CD4-positive, alpha-beta T cell treated with Interleukin-4 for 1 hour (primary cell): ENCODE results near the gene OR2V2.

Experiments used
- DNase-seq, 2 donors: peaks; one replicate each; pipeline ENCODE4 v3.0.0-alpha.2; 2020 to 2022

Gene OR2V2

DNA sequence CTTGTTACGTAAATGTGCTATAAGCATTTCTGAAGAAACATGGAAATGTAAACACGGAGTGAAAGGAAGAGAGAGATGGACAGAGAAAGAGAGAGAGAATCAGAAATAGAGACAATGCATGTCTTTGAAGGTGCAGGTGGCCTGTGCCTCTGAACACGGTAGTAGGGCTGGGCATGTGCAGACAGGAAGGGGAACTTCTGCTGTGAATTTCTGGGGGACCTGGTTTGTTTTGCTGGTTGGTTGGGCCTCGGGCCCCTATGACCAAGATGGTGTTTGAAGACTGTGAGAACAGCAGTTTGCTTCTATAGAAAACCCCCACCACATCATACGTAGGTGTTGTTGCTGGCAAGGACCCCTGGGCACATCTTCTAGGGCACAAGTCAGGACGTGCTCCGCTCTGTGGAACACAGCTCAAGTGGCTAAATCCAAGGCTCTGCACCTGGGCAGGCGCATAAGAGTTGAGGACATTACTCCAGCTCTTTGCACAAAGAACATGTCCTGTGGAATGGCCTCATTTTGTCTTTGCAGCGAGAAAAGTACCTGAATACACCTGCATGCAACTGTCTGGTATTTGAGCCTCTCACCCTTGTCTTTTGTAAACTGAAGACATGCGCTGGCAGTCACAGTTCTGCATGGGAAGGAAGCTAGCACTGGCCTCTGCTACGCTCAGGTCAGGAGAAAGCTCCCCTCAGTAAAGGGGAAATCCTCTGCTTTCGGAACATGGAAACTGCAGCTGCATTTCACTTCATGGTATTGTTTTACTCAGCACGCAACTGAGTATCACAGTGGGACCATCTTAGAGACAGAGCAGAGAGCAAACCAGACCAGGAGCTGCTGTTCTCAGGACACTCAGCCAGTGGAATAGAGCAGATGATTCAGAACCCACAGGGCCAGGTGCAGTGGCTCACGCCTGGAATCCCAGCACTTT lies 2.7 kb downstream of the OR2V2 start:
- DNase-seq = no peak

DNA sequence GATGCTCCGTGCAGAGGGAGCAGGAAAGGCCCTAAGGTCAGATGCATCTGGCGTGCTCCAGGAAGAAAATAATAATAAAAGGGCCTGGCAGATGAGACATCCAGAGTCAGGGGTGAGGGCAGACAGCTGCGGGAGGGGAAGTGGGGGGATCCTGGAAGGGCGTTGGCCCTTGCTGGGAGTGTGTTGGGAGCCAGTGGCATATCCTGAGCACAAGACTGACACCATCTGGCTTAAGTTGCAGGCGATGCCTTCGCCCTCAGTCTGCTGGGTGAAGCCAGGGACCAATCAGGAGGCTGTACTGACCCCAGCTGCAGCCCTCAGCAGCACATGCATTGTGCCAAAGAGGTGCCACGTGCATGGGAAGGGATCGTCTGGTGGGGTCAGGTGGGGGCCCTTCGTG lies 3.8 kb downstream of the OR2V2 start:
- no peak for DNase-seq

DNA sequence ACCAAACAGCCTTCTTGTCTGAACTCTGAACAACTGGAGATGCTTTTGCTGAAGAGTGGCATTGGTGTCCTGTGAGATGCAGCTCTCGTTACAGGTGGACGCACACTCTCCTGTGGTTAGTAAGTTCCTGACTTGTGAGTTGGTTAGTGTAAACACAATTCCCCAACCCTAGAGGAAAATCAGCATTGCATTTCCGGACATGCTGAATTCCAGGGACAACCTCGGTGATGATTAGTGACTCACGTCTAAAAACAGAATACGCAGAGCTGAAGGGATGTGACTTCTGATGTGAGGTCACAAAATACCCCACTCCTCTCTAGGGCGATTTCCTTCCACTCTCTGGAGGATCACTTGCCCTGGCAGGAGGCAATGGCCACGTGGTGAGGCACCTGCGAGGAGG lies 5.0 kb downstream of the OR2V2 start:
- no peak for DNase-seq

DNA sequence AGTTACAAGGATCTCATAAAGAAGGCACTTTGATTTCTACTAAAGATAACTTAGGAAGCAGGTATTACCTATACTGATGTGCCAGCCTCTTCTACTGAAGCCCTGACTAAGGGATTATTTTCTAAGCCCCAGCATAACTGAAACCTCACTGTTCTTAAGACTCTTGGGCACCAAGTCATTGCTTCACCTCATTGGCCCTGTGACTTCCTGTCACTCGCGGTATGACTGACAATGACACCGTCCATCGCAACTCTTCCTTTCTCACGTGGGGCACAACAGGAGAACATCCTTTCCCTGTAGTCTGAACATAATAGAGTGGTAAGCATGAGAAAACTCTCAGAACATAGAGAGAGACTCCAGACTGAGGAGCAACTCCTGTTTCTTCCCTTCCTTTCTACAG lies 6.4 kb downstream of the OR2V2 start:
- no peak for DNase-seq

DNA sequence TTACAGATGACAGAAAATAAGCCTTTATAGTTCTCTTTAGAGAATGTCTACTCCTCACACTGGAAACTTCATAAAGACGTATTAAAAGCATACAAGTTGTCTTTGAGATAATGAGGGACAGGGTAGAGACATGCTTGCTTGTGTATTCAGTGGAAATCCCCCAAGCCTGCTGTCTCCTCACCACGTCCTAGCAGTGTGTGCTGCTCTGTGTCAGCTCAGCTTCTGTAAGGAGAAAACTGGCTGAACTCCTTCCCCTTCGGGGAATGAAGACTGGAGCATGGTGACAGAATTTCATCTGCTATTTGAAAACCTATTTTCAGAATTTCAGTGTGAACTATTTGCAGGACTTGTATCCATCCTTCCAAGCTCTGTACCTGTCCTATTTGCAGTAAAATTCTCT lies 9.4 kb downstream of the OR2V2 start:
- DNase-seq = no peak

DNA sequence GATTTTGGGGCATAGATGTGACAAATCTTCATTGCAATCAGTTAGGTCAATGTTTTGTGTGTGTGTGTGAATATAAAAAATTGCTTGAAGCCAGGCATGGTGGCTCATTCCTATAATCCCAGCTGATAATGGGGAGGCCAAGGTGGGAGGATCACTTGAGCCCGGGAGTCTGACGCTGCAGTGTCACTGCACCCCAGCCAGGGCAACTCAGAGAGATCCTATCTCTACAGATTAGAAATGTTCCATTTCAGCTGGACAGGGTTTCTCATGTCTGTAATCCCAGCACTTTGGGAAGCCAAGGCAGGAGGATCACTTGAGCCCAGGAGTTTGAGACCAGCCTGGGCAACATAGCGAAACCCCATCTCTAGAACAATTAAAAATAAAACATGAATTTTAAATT lies 11.5 kb downstream of the OR2V2 start:
- no peak for DNase-seq

DNA sequence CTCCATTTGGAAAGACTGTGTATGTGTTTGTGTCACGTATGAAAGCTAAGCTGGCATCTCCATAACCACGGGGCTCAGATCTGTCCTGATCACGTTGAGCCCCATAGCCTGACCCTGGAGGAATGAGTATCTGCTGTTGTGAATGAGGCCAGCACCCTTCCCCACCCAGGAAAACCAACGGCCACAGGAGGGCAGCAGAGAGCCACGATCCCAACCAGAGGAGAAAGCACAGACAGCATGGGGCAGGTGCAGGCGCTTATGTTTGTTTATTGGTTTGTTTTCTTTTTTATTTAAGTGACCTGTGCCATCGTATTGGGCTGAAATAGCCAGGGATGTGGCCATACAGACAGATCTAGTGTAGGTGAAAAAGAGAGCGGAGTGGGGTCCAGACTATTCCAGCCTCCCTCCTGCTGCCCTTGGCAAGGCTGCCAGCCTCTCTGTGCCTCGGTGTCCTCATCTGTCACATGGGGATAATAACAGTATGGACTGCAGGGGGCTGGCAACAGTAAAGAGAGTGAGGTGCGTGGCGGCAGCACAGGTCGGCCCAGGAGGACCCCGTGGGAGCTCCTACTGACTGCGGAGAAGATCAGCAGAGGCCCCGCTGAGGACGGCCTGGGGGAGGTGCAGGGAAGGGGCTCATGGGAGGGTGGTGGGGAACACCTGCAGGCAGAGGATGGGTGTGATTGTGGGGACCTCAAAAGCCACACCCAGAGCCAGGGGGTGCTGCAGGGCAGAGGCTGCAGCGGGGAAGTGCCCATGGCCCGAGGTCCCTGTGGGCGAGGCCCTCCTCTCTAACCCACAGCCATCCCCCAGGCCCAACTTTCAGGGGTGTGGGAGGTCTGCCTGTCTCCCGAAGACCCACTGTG lies 12.1 kb downstream of the OR2V2 start:
- peak; percentile 89 to 91 for DNase-seq

DNA sequence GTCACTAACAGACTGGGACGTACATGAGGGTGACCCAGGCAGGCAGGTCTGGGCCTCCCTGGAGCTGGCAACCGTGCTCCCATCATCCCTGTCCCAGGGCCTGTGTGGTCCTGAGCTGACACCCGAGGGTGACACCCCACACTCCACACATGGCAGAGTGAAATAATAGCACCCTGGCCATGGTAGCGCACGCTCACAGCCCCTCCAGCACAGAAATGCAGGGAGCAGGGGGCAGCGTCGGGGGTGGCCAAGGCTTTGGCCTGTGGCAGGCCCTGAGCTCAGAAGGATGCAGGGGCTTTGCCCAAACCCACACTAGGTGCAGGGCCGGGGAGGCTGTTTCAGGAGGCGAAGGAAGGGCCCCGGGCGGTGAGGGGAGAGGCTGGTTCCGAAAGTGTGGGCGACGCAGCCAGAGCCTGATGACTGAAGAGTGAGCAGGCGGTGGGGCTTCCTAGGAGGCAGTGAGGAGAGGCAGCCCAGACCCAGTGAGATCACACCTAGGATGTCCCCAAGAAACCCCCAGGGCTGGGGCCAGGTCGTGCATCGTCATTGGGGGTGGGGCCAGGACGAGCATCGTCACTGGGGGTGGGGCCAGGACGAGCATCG lies 12.9 kb downstream of the OR2V2 start:
- peak; percentile 88 to 89 for DNase-seq

DNA sequence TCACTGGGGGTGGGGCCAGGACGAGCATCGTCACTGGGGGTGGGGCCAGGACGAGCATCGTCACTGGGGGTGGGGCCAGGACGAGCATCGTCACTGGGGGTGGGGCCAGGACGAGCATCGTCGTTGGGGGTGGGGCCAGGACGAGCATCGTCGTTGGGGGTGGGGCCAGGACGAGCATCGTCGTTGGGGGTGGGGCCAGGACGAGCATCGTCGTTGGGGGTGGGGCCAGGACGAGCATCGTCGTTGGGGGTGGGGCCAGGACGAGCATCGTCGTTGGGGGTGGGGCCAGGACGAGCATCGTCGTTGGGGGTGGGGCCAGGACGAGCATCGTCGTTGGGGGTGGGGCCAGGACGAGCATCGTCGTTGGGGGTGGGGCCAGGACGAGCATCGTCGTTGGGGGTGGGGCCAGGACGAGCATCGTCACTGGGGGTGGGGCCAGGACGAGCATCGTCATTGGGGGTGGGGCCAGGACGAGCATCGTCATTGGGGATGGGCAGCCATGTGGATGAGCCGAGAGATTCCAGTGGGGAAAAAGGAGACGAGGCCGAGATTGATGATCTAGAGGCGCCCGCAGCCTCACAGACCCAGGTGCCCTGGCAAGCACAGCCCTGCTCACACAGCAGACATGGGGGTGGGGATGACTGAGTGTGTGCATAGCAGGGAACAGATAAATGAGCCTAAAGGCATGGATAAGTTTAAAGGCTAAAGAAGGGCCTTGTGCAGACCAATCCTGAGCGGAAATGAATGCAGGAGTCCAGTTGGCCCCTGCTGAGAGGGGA lies 13.6 kb downstream of the OR2V2 start:
- peak; percentile 66 to 75 for DNase-seq

DNA sequence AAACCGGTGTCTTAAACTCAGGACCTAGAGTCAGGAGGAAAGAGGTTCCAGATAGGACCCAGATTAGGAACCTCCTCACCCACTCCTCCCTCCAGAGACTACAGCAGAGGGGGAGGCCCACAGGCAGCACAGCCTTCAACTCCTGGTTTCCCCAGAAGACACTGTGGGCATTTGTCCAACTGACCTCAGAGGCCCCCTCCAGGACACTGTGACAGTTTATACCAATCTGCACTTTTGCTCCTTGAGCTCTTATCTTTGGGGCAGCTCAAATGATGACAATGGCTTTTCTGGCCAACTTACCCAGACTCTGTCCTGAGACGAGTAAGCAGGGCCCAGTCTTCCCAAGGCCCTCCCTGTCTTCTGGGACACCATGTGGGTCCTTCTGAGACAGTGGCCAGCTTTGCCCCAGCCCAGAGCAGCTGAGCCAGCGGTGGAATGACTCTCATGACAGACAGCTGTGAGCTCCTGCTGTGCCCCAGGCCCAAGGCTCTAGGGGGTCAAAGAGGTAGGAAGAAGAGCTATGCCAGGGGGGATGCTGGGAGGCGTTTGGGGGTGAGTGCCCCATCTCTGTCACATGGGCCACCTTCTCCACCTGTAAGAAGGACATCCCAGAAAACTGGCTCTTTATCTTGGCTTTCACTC lies 14.3 kb downstream of the OR2V2 start:
- no peak for DNase-seq

DNA sequence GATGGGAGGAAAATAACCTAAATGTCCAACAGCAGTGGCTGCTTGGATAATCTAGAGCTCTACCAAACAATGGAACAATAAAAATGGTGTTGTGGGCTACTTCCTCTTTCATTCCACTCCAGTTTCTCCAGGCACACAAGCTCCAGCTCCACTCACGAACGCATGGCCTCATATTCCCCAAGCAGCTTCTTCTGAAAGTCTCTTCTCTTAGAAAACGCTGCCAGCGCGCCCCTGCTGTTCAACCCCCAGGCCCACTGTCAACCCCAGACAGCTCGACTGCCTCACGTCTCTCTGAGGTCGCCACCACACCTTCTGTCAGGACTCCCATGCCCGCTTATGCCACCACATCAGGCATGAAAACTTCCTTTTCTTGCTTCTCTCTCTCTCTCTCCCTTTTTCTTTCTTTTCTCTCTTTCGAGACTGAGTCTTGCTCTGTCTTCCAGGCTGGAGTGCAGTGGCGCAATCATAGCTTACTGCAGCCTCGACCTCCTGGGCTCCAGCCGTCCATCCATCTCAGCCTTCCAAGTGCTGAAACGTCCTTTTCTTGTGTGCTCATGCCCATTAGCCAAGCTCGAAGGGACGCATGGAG lies 16.2 kb downstream of the OR2V2 start:
- no peak for DNase-seq

DNA sequence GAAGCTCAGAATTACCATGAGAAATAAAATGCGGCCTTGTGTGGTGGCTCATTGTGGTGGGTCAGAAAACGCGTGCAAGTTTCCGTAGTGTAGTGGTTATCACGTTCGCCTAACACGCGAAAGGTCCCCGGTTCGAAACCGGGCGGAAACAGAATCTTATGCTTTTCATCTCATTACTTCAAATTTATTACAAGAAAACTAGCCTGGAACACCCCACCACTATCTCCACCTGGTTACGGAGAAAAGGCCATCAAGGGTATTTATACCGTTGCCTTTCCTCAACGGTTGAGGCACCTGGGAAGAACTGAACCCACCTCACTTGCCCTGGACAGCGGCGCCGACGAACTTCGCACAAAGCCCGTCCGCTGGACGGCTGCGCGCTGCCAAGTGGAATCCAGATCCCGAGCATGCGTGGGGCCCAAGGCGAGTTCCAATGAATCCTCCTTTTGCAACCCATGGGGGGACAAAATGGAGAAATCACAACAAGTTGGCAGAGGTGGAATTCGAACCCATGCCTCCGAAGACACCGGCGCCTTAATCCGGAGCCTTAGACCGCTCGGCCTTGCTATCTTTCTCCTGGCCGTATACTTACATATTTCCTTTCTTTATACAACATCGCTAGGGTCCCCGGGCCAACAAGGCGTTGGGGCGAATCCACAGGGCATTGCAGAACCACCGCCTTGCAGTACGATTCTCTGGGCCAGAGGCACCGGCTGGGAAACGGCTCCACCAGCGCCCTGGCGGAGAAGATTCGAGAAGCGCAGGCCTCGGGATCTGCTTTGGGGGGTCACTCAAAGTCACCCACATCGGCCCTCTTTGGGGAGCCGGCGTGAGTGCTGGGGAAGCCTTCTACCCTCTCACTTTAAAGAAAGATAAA lies 16.9 kb downstream of the OR2V2 start:
- DNase-seq = no peak

DNA sequence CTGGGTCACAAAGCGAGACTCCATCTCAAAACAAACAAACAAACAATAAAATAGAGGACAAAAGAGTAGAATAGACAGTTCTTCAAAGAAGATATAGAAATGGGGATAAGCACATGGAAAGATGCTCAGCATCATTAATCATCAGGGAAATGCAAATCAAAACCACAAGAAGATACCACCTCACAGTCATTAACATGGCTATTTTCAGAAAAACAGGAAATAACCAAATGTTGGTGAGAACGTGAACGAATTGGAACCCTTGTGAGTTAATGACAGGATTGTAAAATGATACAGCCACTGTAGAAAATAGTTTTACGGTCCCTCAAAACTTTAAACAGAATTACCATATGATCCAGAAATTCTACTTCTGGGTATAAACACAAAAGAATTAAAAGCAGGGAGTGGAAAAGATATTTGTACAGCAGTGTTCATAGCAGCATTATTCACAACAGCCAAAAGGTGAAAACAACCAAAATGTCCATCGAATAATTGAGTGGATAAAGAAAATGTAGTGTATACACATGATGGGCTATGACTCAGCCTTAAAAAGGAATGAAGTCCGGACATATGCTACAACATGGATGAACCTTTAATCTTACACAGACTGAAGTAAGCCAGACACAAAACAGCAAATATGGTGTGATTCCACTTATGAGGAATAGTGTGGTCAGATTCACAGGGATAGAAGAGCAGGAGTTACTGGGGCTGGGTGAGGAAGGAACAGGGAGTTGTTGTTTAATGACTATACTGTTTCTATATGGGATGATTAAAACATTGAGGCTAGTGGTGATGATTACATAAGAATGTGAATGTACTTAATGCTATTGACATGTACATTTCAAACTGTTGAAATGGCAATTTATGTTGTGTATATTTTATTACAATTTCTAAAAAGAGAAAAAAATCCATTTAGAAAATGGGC lies 19.7 kb downstream of the OR2V2 start:
- no peak for DNase-seq

DNA sequence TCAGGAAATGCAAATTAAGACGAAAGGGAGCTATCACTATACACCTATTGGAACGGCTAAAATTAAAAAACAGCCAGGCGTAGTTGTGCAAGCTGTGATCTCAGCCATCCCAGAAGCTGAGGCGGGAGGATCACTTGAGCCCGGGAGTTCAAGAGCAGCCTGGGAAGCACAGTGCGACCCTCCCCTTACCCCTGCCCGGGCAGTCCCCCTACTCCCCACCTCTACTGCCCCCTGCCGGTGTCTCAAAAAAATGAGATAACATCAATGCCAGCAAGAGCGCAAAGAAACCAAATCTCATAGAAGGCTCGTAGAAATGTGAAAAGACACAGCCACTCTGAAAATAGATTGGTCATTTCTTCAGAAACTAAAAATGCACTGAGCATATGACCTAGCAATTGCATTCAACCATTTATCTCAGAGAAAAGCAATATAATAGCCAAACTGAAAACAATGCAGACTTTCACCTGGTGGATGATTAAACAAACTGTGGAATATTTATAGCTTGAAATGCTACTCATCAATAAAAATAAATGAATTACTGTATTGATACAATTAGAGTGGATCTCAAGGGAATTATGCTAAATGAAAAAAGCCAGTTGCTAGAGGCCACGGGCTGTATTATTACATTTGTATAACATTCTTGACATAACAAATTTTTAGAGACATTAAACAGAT lies 20.6 kb downstream of the OR2V2 start:
- peak in 1 of 2 donors; percentile 20 for DNase-seq

DNA sequence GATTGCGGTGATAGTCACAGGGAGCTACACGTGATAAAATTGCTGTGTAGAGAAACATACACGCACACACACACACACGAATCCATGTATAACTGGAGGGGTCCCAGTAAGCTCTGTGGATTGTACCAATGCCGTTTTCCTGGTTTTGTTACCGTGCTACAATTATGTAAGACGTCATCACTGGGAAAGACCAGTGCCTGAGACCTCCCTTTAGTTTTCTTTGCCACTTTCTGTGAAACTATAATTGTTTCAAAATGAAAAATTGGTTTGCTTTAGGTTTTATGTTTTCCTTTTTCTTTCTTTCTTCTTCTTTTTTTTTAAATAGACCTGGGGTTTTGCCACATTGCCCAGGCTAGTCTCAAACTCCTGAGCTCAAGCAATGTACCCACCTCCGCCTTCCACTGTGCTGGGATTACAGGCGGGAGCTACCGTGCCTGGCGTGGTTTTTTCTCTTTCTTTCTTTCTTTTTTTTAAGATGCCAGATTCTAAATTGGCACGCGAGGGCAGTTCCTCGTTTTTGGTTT lies 21.3 kb downstream of the OR2V2 start:
- DNase-seq = no peak

DNA sequence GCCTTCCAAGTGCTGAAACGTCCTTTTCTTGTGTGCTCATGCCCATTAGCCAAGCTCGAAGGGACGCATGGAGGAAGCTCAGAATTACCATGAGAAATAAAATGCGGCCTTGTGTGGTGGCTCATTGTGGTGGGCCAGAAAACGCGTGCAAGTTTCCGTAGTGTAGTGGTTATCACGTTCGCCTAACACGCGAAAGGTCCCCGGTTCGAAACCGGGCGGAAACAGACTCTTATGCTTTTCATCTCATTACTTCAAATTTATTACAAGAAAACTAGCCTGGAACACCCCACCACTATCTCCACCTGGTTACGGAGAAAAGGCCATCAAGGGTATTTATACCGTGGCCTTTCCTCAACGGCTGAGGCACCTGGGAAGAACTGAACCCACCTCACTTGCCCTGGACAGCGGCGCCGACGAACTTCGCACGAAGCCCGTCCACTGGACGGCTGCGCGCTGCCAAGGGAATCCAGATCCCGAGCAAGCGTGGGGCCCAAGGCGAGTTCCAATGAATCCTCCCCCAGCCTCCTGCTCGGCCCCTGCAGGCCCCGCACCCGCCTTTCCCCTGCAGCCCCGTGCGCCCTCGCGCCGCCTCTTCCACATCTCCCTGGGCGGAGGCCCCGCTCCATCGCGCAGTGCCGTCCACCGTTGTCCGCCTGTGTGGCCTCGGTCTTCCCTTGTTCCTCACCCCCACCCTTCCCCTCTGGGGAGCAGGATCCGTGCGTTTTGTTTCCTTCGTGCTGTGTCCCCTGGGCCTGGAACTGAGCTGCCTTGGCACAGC lies 22.3 kb downstream of the OR2V2 start:
- peak; percentile 56 to 80 for DNase-seq

DNA sequence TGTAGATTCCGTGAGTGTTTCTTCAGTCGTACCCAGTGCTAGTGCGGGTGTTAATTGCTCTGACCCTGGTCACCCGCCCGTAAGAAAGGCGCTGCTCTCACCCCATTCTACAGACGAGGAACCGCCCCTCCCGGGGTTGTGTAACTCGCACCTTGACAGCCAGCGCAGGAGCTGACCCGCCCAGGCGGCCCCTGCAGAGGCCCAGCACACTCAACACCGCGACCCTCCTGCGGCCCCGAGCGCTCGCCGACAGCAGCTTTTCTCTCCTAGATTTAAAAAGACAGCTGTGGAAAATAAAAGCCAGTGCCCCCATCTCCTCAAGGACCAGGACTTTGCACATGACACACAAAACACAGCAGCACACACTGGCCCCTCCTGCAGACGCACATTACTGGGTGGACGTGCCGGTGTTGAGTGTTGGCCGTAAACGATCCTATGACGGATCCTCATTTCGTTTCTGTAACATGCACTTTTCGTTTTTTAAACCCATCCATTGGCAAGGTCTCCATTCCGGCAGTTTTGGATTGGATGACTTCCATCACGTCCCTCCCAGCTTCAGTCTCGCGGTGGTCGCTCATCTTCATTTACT lies 22.9 kb downstream of the OR2V2 start:
- no peak for DNase-seq
